Rectal smooth muscle tissue (tissue), 1 donor: ENCODE results near the gene SYNJ1.

Experiments
- H3K27ac ChIP-seq: one replicate; pipeline ENCODE4 v1.7.0; 2013; ENCODE audit warnings: low read depth, low read length, inconsistent platforms
- H3K27me3 ChIP-seq: one replicate; pipeline ENCODE4 v1.7.0; 2013; ENCODE audit warnings: low read length; ENCODE audit not compliant: control insufficient read depth, insufficient read depth
- H3K36me3 ChIP-seq: one replicate; pipeline ENCODE4 v1.7.0; 2013; ENCODE audit warnings: low read length; ENCODE audit not compliant: control insufficient read depth, insufficient read depth
- H3K4me1 ChIP-seq: one replicate; pipeline ENCODE4 v1.7.0; 2013; ENCODE audit warnings: low read length; ENCODE audit not compliant: control insufficient read depth, insufficient read depth
- H3K4me3 ChIP-seq: one replicate; pipeline ENCODE4 v1.7.0; 2013; ENCODE audit warnings: low read length
- H3K9ac ChIP-seq: one replicate; pipeline ENCODE4 v1.7.0; 2013; ENCODE audit warnings: low read length

SYNJ1 gene

DNA sequence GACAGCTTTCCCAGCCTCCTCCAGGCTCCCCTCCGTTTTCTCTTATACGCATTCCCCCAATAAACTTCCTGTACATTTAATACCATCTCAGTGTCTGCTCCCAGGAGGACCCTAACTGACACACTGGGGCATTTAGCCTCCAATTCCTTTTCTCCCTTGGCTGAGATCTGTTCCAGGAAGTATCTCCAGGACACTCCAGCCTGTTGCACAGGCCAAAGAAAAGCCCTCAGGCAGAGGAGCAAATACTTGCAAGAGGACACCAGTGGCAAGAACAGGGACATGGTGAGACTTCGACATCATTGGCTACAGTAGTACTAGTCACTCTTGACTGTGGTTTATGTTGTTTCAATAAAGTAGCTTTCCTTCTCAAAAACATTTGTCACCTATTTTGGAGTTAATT is 4.7 kb upstream of the SYNJ1 start:
- Histone ChIP-seq H3K27ac (no peak overlapping the region), H3K9ac (no peak overlapping the region), H3K36me3 (peaks cover 4% of the 10 kb centered on the region), H3K4me1 (peaks cover 4% of the 10 kb centered on the region), H3K4me3 (no peak overlapping the region), H3K27me3 (no peaks in the 10 kb centered on the region)

DNA sequence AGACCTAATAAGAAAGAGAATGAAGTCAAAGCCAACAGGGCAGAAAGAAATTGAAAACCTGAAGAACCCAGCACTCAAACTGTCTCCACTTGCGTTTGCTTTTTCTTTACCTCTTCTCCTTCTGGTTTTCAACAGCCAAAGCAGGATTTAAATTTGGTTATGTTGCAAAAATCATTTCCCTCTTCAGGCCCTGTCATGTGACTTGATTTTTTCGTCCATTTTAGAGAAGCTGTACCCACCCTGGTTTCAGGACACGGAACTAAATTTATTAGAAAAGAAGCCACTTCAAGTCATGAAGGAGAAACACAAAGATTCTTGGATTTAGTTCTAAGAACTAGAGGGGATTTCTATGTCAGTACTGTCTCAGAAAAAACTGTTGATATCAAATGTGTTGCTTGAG is 1.0 kb upstream of the SYNJ1 start:
- Histone ChIP-seq H3K27ac (no peak overlapping the region), H3K36me3 (no peaks in the 10 kb centered on the region), H3K27me3 (no peaks in the 10 kb centered on the region), H3K4me3 (peak overlapping the region; percentile 95), H3K4me1 (peaks cover 10% of the 10 kb centered on the region), H3K9ac (no peak overlapping the region)

DNA sequence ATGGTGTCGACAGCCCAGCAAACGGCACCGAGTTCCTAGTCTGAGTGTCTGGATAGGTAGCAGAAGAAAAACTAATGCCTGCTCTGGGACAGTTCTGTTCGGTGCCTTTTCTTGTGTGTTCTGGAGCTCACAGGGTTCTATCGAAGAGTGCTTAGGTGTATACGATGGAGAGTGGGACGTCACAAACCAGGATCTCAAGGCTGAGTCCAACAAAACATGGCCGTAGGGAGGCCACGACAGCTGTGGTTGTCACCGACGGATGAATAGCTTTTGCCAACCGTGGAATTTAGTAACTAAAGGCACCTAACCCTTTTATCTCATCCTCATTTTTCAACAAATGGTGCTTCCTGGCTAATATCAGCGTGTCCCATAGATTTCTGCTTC is 635 bp upstream of the SYNJ1 start:
- peaks cover 10% of the 10 kb centered on the region for H3K4me1 ChIP-seq
- no peaks in the 10 kb centered on the region for H3K36me3 ChIP-seq
- H3K4me3 ChIP-seq = peak overlapping the region; percentile 95
- peak overlapping the region; percentile 92 for H3K27ac ChIP-seq
- no peaks in the 10 kb centered on the region for H3K27me3 ChIP-seq
- peak overlapping the region; percentile 38 for H3K9ac ChIP-seq

DNA sequence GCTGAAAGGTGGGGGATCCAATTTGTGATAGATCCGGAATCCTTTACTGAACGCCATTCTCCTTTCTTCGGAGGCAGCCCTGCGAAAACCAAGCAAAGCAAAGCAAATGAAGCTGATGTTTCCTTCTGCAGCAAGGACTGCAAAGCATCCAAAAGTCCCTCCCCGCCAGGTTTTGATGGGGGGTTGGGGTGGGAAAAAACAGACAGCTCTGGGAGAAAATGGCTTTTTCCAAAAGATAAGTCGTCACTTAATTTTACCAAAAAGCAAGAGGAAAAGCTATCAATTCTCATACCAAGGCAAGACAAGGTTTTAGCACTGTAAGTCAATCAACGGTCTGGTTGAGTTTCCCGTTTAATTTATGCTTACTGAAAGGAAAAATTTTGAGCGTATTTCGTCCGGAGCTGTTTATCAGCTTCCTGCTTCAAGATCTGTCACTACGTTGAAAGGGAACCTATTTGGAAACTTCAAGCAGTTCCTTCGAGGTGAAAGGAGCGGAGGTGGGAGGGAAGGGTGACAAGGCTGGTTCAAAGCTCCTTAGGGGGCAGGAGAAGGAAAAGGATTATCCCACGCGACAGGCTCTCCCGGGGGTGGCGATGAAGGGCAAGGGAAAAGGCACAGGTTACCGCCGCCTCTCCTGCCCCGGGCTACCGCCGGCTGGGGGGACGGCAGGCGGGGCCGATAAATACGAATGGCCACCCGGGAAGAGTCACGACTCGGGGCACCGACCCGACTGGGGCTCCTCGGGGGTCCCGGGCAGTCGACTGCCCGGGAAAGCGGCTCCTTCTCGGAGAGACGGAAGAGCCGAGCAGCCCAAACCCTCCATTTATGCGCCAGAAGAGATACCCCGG is 750 bp downstream of the SYNJ1 start:
- Histone ChIP-seq H3K36me3 (no peaks in the 10 kb centered on the region), H3K4me3 (peak overlapping the region; percentile 94), H3K27me3 (no peaks in the 10 kb centered on the region), H3K9ac (peak overlapping the region; percentile 89), H3K27ac (peak overlapping the region; percentile 92), H3K4me1 (peaks cover 10% of the 10 kb centered on the region)

DNA sequence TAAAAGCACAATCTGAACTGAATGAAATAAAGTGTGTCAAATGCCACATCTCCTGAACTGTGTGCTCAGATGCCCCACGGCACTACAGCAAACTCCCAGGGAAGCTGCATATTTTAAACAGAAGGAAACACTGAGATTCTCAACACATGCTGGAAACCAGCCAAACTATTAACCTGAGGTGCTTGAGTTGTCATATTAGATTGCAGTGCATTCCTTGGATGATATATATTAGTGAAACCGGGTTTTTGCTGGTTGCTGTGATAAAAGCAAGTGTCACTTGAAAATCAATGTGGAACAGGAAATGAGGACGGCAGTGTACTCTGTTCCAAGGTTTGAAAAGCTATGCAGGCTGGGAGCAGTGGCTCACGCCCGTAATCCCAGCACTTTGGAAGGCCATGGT is 8.7 kb downstream of the SYNJ1 start:
- H3K4me1 ChIP-seq = no peaks in the 10 kb centered on the region
- no peaks in the 10 kb centered on the region for H3K27me3 ChIP-seq
- H3K27ac ChIP-seq = no peak overlapping the region
- H3K9ac ChIP-seq = no peak overlapping the region
- H3K4me3 ChIP-seq = no peak overlapping the region
- no peaks in the 10 kb centered on the region for H3K36me3 ChIP-seq

DNA sequence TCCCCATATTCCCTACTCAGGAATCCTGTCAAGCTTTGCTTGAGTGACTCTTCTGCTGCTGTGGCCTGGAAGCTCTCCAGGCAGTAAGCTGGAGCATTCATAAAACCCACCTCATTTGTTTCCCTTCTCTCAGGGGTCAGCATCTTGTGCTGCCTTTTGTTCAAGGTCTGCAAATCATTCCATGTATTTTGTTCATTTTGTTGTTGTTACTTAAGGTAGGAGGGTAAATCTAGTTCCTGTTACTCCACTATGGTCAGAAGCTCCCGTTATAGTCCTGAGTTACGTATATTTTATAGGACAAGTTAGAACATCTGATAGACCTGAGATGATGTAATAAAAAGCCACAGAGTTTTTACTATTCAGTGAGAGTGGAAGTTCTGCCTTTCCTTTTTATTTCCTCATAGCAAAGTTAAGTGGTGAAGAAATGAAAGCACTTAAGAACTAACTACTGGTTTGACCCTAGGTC is 9.9 kb downstream of the SYNJ1 start:
- Histone ChIP-seq H3K4me3 (no peak overlapping the region), H3K4me1 (no peaks in the 10 kb centered on the region), H3K27ac (no peak overlapping the region), H3K9ac (no peak overlapping the region), H3K27me3 (no peaks in the 10 kb centered on the region), H3K36me3 (no peaks in the 10 kb centered on the region)

DNA sequence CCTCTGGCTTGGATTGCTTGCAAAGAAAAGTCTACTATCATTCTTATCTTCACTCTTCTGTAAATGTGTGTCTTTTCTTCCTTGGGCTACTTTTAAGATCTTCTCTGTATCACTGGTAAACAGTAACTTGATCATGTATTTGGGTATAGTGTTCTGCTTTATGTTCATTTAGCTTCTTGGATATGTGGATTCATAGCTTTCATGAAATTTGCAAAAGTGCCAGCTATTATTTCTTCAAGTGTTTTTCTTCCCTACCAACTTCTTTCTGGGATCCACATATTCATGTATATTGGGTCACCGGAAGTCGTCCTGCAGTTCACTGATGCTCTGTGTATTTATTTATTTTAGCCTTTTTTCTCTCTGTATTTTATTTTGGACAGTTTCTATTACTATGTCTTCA is 11.3 kb downstream of the SYNJ1 start:
- H3K36me3 ChIP-seq = no peaks in the 10 kb centered on the region
- H3K27me3 ChIP-seq = no peaks in the 10 kb centered on the region
- no peak overlapping the region for H3K27ac ChIP-seq
- no peak overlapping the region for H3K4me3 ChIP-seq
- H3K9ac ChIP-seq = no peak overlapping the region
- no peaks in the 10 kb centered on the region for H3K4me1 ChIP-seq

DNA sequence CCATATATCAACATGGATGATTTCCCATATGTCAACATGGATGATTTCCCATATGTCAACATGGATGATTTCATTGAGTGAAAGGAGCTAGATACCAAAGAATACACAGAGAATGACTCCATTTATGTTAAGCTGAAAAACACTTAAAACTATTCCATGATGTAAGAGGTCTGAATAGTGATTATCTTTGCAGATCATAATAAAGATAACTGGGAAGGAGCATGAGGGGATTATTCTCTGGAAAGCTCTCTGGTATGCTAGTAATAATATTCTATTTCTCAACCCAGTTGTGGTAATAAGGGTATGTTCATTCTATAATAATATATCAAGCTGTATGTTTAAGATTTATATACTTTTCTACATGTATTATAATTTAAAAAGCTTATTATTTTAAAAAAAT is 14.1 kb downstream of the SYNJ1 start:
- Histone ChIP-seq H3K4me1 (no peaks in the 10 kb centered on the region), H3K27me3 (no peaks in the 10 kb centered on the region), H3K27ac (no peak overlapping the region), H3K9ac (no peak overlapping the region), H3K4me3 (no peak overlapping the region), H3K36me3 (no peaks in the 10 kb centered on the region)

DNA sequence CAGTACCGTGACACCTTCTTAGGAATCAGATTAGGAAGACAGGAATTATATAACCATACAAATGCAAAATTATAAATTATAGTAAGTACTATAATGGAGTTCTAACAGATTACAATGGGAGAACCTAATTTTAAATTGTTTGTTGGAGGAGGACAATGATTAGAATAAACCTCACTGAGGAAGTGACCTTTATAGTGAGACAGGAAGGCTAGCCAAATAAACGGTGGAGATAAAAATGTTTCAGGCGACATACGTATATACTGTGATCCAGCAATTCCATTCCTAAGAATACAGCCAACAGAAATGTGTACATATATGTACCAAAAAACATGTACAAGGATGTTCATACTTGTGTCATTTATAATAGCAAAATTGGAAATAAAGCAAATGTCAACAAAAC is 15.2 kb downstream of the SYNJ1 start:
- H3K4me1 ChIP-seq = no peaks in the 10 kb centered on the region
- no peaks in the 10 kb centered on the region for H3K36me3 ChIP-seq
- H3K27ac ChIP-seq = no peak overlapping the region
- no peak overlapping the region for H3K9ac ChIP-seq
- no peak overlapping the region for H3K4me3 ChIP-seq
- no peaks in the 10 kb centered on the region for H3K27me3 ChIP-seq

DNA sequence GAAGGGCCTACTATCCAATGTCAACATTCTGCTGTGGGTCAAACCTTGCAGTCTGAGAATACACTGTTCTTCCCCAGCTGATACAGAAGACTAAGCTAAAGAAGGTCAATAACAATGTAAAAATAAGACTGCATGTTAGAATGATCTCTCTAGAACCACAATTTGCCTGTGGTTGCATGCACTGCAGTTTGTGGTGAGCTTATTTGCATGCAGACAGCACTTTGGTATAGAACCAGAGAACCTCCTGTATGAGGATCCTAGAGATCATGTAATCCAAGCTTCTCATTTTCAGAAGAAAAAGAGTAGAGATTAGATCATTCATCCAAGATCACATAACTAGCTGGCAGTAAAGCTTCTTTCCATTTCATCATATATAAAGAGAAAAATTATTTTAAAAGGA is 15.8 kb downstream of the SYNJ1 start:
- Histone ChIP-seq H3K4me3 (no peak overlapping the region), H3K36me3 (no peaks in the 10 kb centered on the region), H3K4me1 (no peaks in the 10 kb centered on the region), H3K9ac (no peak overlapping the region), H3K27me3 (no peaks in the 10 kb centered on the region), H3K27ac (no peak overlapping the region)

DNA sequence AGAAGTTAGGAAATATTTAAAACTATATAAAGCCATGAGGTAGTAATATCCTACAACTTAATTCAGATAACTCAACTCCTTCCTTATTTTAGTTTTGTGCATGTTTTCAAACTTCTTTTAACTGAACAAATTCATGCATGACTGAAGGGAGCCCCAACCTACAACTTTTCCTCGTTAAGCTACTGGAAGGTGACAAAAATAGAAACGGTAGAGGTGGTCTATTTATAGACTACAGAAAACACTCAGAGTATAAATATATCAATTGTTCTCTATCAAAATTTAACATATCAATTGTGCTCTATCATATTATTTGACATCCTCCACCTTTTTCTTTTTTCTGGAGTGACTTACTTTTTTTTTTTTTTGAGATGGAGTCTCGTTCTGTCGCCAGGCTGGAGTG is 16.8 kb downstream of the SYNJ1 start:
- Histone ChIP-seq H3K4me1 (no peaks in the 10 kb centered on the region), H3K36me3 (no peaks in the 10 kb centered on the region), H3K4me3 (no peak overlapping the region), H3K27me3 (no peaks in the 10 kb centered on the region), H3K9ac (no peak overlapping the region), H3K27ac (no peak overlapping the region)

DNA sequence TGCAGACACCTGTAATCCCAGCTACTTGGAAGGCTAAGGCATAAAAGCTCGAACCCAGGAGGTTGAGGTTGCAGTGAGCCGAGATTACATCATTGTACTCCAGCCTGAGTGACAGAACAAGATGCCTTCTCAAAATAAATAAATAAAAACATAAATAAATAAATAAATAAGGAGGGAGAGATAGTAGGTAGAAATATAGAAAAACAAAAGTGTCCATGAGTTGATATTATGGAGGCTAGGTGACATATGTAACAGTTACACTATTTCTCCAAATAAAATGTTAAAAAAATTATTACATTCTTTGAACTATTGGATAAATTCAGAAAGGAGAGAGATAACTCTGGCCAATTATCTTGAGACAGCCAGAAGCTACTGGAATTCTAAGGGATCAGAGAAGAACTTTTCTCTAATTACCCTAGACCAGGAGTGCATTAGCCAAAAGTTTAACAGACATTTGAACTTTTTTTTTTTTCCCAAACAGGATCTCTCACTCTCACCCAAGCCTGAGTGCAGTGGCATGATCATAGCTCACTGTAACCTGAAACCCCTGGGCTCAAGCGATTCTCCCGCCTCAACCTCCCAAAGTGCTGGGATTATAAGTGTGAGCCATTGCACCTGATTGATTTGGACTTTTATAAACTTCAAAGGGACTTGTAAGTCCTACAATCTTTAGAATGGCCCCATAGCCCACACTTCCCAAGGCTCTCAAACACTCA is 17.6 kb downstream of the SYNJ1 start:
- Histone ChIP-seq H3K4me1 (no peaks in the 10 kb centered on the region), H3K27me3 (no peaks in the 10 kb centered on the region), H3K36me3 (no peaks in the 10 kb centered on the region), H3K9ac (no peak overlapping the region), H3K4me3 (no peak overlapping the region), H3K27ac (no peak overlapping the region)

DNA sequence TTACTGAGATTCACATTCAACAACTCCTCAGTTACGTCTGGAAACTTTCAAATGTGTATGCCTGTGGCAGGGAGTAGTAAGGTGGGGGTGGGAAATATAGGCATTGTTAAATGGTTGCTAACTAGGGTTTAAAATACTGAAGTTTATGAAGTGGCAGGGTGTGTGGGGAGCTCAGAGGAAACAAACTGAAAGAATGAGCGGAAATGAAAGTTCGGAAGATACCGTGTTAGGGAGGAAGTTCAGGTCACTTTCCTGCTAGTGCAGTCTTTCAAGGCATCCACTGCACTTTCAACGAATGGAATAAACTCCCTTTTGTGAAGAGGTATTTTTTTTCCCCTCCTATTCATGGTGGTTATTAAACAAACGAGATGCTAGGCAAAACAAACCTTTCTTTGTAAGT is 19.7 kb downstream of the SYNJ1 start:
- H3K36me3 ChIP-seq = no peaks in the 10 kb centered on the region
- no peaks in the 10 kb centered on the region for H3K27me3 ChIP-seq
- no peak overlapping the region for H3K9ac ChIP-seq
- no peak overlapping the region for H3K4me3 ChIP-seq
- no peaks in the 10 kb centered on the region for H3K4me1 ChIP-seq
- no peak overlapping the region for H3K27ac ChIP-seq
